Ovary (tissue), 3 donors: ENCODE measurements around the gene GPC3.

Experiments
- CTCF ChIP-seq, 3 donors: fragments of 450-650 bp in 2 of 3; fragments of 200-600 bp in 1 of 3; IDR thresholded peaks; one replicate each; pipeline versions ENCODE4 v1.5.1 to v1.8.0; 2016 to 2022; ENCODE audit warnings: antibody characterized with exemption in 3 of 3, mild to moderate bottlenecking in 1 of 3
- EP300 ChIP-seq: sonication (generic); formaldehyde crosslinking; IDR thresholded peaks from one replicate; pipeline ENCODE4 v1.6.1; 2017; ENCODE audit warnings: antibody characterized with exemption
- POLR2A ChIP-seq: fragments of 450-650 bp; IDR thresholded peaks from one replicate; pipeline ENCODE4 v1.6.1; 2017; ENCODE audit warnings: antibody characterized with exemption, mild to moderate bottlenecking, moderate library complexity
- donor health status: DM: no; HTN: no; CAD: no.

GRCh38 chrX:133994576-133994975 lies 9.2 kb upstream of the GPC3 start:
- TF ChIP-seq CTCF (IDR thresholded peaks at IDR 0.05) (no peak), POLR2A (no peak), EP300 (no peak)
